Hepatocyte (in vitro differentiated cells): ENCODE measurements around the gene ABCC10. TPM values are rescaled to one million over a fixed set of nuclear protein-coding genes. Genes with fewer than 3 reads are reported as not detected.
"Not testable (repeated sequence)": the region's sequence is repeated elsewhere in the genome, so short reads cannot be mapped to it uniquely, and the experiment has no call there.

Experiments
- DNase-seq: peaks from one replicate; pipeline ENCODE4 v3.0.0-alpha.2; 2016; ENCODE audit warnings: low spot score
- H2AFZ ChIP-seq: fragments of 200-600 bp; sonication (generic); 2 replicates; pipeline ENCODE4 v1.6.0; 2016; ENCODE audit warnings: antibody characterized with exemption, mild to moderate bottlenecking
- H3K27ac ChIP-seq: fragments of 200-600 bp; sonication (generic); 2 replicates; pipeline ENCODE4 v1.5.1; 2016; ENCODE audit warnings: mild to moderate bottlenecking
- H3K27me3 ChIP-seq: fragments of 200-600 bp; sonication (generic); 2 replicates; pipeline ENCODE4 v1.6.1; 2016
- H3K36me3 ChIP-seq: fragments of 200-600 bp; sonication (generic); replicated peaks from 2 replicates; pipeline ENCODE4 v1.5.1; 2016; ENCODE audit warnings: low read depth; ENCODE audit not compliant: insufficient read depth
- H3K4me1 ChIP-seq: fragments of 200-600 bp; sonication (generic); 2 replicates; pipeline ENCODE4 v1.5.1; 2016; ENCODE audit warnings: mild to moderate bottlenecking, moderate library complexity; ENCODE audit not compliant: insufficient read depth
- H3K4me2 ChIP-seq: fragments of 200-600 bp; sonication (generic); 2 replicates; pipeline ENCODE4 v1.6.0; 2016
- H3K4me3 ChIP-seq: fragments of 200-600 bp; sonication (generic); 2 replicates; pipeline ENCODE4 v1.5.1; 2016; ENCODE audit warnings: mild to moderate bottlenecking
- H3K79me2 ChIP-seq: fragments of 200-600 bp; sonication (generic); 2 replicates; pipeline ENCODE4 v1.6.0; 2017; ENCODE audit warnings: mild to moderate bottlenecking
- H3K9me2 ChIP-seq: fragments of 200-600 bp; sonication (generic); replicated peaks from 2 replicates; pipeline ENCODE4 v1.6.0; 2017; ENCODE audit warnings: mild to moderate bottlenecking; ENCODE audit not compliant: insufficient read depth
- H3K9me3 ChIP-seq: fragments of 200-600 bp; sonication (generic); 2 replicates; pipeline ENCODE4 v1.5.1; 2016; ENCODE audit warnings: low read depth, mild to moderate bottlenecking
- H4K20me1 ChIP-seq: fragments of 200-600 bp; sonication (generic); 2 replicates; pipeline ENCODE4 v1.6.0; 2016; ENCODE audit warnings: mild to moderate bottlenecking; ENCODE audit not compliant: insufficient read depth, poor library complexity, severe bottlenecking
- CTCF ChIP-seq: fragments of 200-600 bp; sonication (generic); IDR thresholded peaks from 2 replicates; pipeline ENCODE4 v1.5.1; 2016; ENCODE audit warnings: antibody characterized with exemption, mild to moderate bottlenecking; ENCODE audit not compliant: poor library complexity
- EZH2 ChIP-seq: fragments of 200-600 bp; sonication (generic); IDR thresholded peaks from 2 replicates; pipeline ENCODE4 v1.6.1; 2016; ENCODE audit warnings: antibody characterized with exemption, mild to moderate bottlenecking, borderline replicate concordance
- EZH2phosphoT487 ChIP-seq: fragments of 200-600 bp; sonication (generic); IDR thresholded peaks from one replicate; pipeline ENCODE4 v1.6.1; 2018; ENCODE audit warnings: antibody characterized with exemption, mild to moderate bottlenecking, low read depth, moderate library complexity; ENCODE audit not compliant: unreplicated experiment, severe bottlenecking
- WGBS: methylation state at CpG from one replicate; pipeline ENCODE4 v1.1.6; 2016; ENCODE audit warnings: low lambda C conversion rate; ENCODE audit errors: missing lambda C conversion rate; 5-methylcytosine and 5-hydroxymethylcytosine counted together
- polyA plus RNA-seq: library from polyadenylated mRNA; unstranded; fragments of >200 nt; fragmentation: Nextera tagmentation; extraction: Ambion mirVana; gene quantifications from 2 replicates; pipeline ENCODE4 v1.2.1, GENCODE V29; 2016
- total RNA-seq: library from RNA; depleted of rRNA; stranded (reverse); fragments of >200 nt; gene quantifications from 2 replicates; pipeline ENCODE4 v1.2.3, GENCODE V29; 2014

ABCC10 gene
- total and polyA plus RNA-seq, 2 experiments from 2014 or later, result 16.7 to 33.3 TPM

- Histone ChIP-seq H3K27ac (no peak overlapping the region), H4K20me1 (no peaks in the 10 kb centered on the region), H3K4me2 (no peak overlapping the region), H3K36me3 (no peaks in the 10 kb centered on the region), H3K4me3 (no peak overlapping the region), H3K79me2 (no peaks in the 10 kb centered on the region), H3K4me1 (no peaks in the 10 kb centered on the region), H2AFZ (no peak overlapping the region), H3K27me3 (no peaks in the 10 kb centered on the region), H3K9me2 (no peaks in the 10 kb centered on the region), H3K9me3 (no peaks in the 10 kb centered on the region)
- TF ChIP-seq EZH2phosphoT487, result no peak
- TF ChIP-seq EZH2, result no peak
- TF ChIP-seq CTCF, result no peak
- 82% methylated on average over 2 of the region's 2 CpGs for WGBS
- DNase-seq, result no peak
Observed at GRCh38 chr6:43413002-43413401, 14.3 kb upstream of the ABCC10 start.

GRCh38 chr6:43415275-43415674 lies 12.1 kb upstream of the ABCC10 start:
- not testable (repeated sequence) for DNase-seq, H3K4me1 ChIP-seq, H3K9me3 ChIP-seq, H3K4me3 ChIP-seq, H3K4me2 ChIP-seq, H3K36me3 ChIP-seq, H3K9me2 ChIP-seq, H2AFZ ChIP-seq, H4K20me1 ChIP-seq, H3K27ac ChIP-seq, H3K79me2 ChIP-seq, H3K27me3 ChIP-seq
- 96% methylated on average over 8 of the region's 8 CpGs for WGBS

GRCh38 chr6:43416935-43417334 lies 10.4 kb upstream of the ABCC10 start:
- H3K4me2 ChIP-seq, result no peak overlapping the region
- H3K79me2 ChIP-seq, result no peaks in the 10 kb centered on the region
- H3K36me3 ChIP-seq, result no peaks in the 10 kb centered on the region
- no peaks in the 10 kb centered on the region for H3K9me3 ChIP-seq
- DNase-seq, result no peak
- H3K27ac ChIP-seq, result no peak overlapping the region
- no peak overlapping the region for H2AFZ ChIP-seq
- WGBS, result 81% methylated on average over 4 of the region's 4 CpGs
- H3K9me2 ChIP-seq, result no peaks in the 10 kb centered on the region
- no peaks in the 10 kb centered on the region for H3K27me3 ChIP-seq
- TF ChIP-seq CTCF, result no peak
- no peak for TF ChIP-seq EZH2
- no peak for TF ChIP-seq EZH2phosphoT487
- no peaks in the 10 kb centered on the region for H3K4me1 ChIP-seq
- no peak overlapping the region for H3K4me3 ChIP-seq
- no peaks in the 10 kb centered on the region for H4K20me1 ChIP-seq

GRCh38 chr6:43420012-43420709 lies 7.2 kb upstream of the ABCC10 start:
- WGBS, result 75% methylated on average over 5 of the region's 5 CpGs
- Histone ChIP-seq H2AFZ (no peak overlapping the region), H4K20me1 (no peaks in the 10 kb centered on the region)

More at GRCh38 chr6:43420012-43420709, 7.2 kb upstream of the ABCC10 start:
- Histone ChIP-seq H3K4me3 (no peak overlapping the region), H3K36me3 (no peaks in the 10 kb centered on the region), H3K9me3 (no peaks in the 10 kb centered on the region), H3K79me2 (no peaks in the 10 kb centered on the region), H3K4me2 (no peak overlapping the region), H3K27ac (no peak overlapping the region), H3K9me2 (no peaks in the 10 kb centered on the region), H3K27me3 (no peaks in the 10 kb centered on the region), H3K4me1 (no peaks in the 10 kb centered on the region)
- no peak for DNase-seq
- TF ChIP-seq EZH2, result no peak
- TF ChIP-seq CTCF, result no peak
